Activated CD4-positive, alpha-beta T cell treated with anti-CD3 and anti-CD28 coated beads, Interleukin-2, amount 10 ng/mL, durations not matched to agents 24 days and 14 days (primary cell): ENCODE data around the gene DOCK4. TPM values are rescaled to one million over a fixed set of nuclear protein-coding genes. Genes with fewer than 3 reads are reported as not detected.

Experiments
- DNase-seq: peaks from one replicate; pipeline ENCODE4 v3.0.0; 2022
- H3K27ac Mint-ChIP-seq: one replicate; pipeline ENCODE4 v1.8.0; 2022; ENCODE audit warnings: mild to moderate bottlenecking, mixed read lengths
- H3K27me3 Mint-ChIP-seq: one replicate; pipeline ENCODE4 v1.8.0; 2022; ENCODE audit warnings: mixed read lengths
- H3K36me3 Mint-ChIP-seq: one replicate; pipeline ENCODE4 v1.8.0; 2022; ENCODE audit warnings: low read depth, mild to moderate bottlenecking, mixed read lengths
- H3K4me1 Mint-ChIP-seq: one replicate; pipeline ENCODE4 v1.8.0; 2021; ENCODE audit warnings: mixed read lengths
- H3K4me3 Mint-ChIP-seq: one replicate; pipeline ENCODE4 v1.8.0; 2022; ENCODE audit warnings: mild to moderate bottlenecking, moderate library complexity, mixed read lengths
- H3K9me3 Mint-ChIP-seq: one replicate; pipeline ENCODE4 v1.8.0; 2021; ENCODE audit warnings: mixed read lengths
- intact Hi-C: fragments of 100-400 bp; cut with micrococcal nuclease; formaldehyde crosslinking; loops from one replicate; pipeline ENCODE4 v1.15.1; 2023
- total RNA-seq: library from RNA; stranded (reverse); gene quantifications from 2 replicates; pipeline ENCODE4 v1.2.3, GENCODE V29; 2022

Gene DOCK4
- total RNA-seq, 1 donor from 2014 or later: 0.89 TPM

GRCh38 chr7:111877931-111878330, 328.3 kb downstream of the DOCK4 start:
- intact Hi-C loops: no loop called here
- Mint-ChIP-seq H3K9me3 (no peaks in the 10 kb centered on the region), H3K36me3 (no peaks in the 10 kb centered on the region), H3K4me1 (no peaks in the 10 kb centered on the region), H3K27me3 (peaks cover 2% of the 10 kb centered on the region), H3K4me3 (no peak overlapping the region), H3K27ac (no peak overlapping the region)
- no peak for DNase-seq

DNA sequence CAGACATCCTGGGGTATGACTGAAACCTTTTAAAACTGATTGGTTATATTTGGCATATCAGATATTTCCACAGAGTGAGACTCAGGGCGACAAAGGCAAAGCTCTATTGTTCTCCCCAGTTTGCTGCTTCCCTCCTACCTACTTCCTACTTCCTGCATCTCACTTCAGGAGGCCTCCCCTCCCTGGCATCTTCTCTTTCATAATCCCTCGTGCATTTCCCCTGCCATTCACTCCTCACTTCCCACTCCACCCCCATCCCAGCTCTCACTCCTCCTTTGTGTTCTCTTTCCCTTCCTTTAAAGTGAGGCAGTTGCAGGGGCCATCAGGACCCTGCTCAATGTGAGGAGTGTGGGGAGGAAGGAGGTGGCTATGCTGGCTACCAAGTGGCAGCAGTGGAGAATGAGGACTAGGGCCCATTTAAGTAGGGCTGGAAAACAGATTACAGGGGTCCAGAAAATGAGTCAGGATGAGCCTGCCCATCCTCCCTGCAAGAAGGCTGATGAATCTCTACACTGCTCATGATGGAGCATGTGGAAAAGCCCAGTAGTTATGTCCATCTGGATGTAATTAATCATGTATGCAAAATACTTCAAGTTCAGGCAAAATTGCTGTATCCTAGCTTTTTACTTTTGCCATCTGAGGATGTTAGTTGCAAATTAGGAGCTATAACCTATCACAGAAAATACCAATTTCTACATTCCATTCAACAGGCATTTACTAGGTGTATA, 332.1 kb downstream of the DOCK4 start:
- Mint-ChIP-seq H3K36me3 (no peaks in the 10 kb centered on the region), H3K4me3 (no peak overlapping the region), H3K27ac (no peak overlapping the region), H3K4me1 (no peaks in the 10 kb centered on the region), H3K27me3 (peaks cover 4% of the 10 kb centered on the region), H3K9me3 (no peaks in the 10 kb centered on the region)
- no peak for DNase-seq
- intact Hi-C loops: no loop called here

GRCh38 chr7:111873326-111873646, 332.9 kb downstream of the DOCK4 start:
- no peaks in the 10 kb centered on the region for H3K36me3 Mint-ChIP-seq
- no peak overlapping the region for H3K27ac Mint-ChIP-seq
- no peaks in the 10 kb centered on the region for H3K9me3 Mint-ChIP-seq
- DNase-seq: no peak
- H3K4me1 Mint-ChIP-seq: no peaks in the 10 kb centered on the region
- peaks cover 4% of the 10 kb centered on the region for H3K27me3 Mint-ChIP-seq
- no peak overlapping the region for H3K4me3 Mint-ChIP-seq
- intact Hi-C loops: no loop called here

GRCh38 chr7:111872450-111873325, 333.5 kb downstream of the DOCK4 start:
- H3K36me3 Mint-ChIP-seq: no peaks in the 10 kb centered on the region
- H3K9me3 Mint-ChIP-seq: no peaks in the 10 kb centered on the region
- no peak overlapping the region for H3K4me3 Mint-ChIP-seq
- H3K27me3 Mint-ChIP-seq: peaks cover 4% of the 10 kb centered on the region
- intact Hi-C loops: no loop called here
- no peak overlapping the region for H3K27ac Mint-ChIP-seq
- DNase-seq: no peak
- H3K4me1 Mint-ChIP-seq: no peaks in the 10 kb centered on the region

DNA sequence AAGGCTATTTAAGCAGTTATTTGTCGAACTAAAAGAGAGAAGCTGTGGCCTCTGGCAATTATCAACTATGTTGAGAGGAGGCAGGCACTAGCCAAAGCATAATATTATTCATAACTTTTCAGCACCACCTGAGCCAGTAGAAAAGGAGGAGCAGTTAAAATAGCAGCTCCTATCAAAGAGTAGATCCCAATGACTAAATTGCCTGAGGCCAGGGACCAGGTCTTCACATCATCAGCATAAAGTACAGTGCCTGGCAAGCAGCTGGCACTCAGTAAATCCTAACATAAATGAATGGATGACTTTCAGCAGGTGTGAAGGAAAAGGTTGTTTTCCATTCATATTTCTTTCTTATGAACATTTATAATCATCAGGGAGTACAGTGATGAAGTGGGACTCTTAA, 334.9 kb downstream of the DOCK4 start:
- no peak for DNase-seq
- H3K4me3 Mint-ChIP-seq: no peak overlapping the region

DNA sequence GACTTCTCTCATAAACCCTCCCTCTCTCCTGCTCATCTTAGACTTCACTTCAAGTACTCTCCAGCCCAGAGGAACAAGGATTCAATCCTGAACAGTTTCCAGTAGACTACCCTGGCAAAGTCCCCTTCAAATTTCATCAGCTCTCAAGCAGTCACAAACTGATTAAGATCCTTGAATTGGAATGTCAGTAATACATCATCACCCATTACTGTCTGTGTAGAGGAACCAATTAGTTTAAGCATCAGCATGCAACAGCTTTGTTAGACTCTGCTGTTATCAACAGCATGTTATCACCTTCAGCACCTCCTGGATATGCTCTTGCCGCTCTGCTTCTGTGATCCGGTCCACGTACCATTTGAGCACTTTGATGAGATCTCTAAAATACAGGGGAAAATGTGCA, 336.9 kb downstream of the DOCK4 start:
- H3K4me3 Mint-ChIP-seq: no peak overlapping the region
- no peak overlapping the region for H3K27ac Mint-ChIP-seq

More for the DNA sequence above, 334.9 kb downstream of the DOCK4 start:
- Mint-ChIP-seq H3K27ac (no peak overlapping the region), H3K27me3 (peaks cover 2% of the 10 kb centered on the region), H3K9me3 (no peaks in the 10 kb centered on the region), H3K4me1 (no peaks in the 10 kb centered on the region), H3K36me3 (no peaks in the 10 kb centered on the region)
- intact Hi-C loops: no loop called here

DNA sequence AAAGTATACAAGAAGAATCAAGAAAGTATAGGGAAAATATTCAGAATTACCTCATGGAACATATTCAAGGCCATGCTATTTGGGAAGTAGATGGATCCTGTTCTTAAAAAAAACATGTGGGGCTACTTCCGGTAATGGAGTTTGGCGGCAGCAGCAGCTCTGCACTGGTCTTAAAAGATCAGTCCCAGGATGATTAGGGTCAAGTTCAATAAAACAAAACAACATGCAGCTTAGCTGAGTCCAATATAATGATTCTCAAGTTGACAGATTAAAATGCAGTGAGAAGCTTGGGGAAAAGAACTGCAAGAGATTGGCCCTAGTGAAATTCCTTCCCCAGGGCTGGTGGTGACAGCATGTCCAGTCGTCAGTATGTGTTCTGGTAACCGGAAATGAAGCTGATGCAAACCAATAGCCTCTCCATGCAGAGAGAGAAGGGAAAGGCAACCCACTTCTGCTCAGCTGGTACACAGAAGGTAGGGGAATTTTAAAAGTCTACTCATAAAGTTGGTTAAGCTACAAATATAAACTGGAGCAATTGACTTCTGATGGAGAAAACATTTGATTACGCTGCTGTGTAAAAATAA, 338.8 kb downstream of the DOCK4 start:
- DNase-seq: no peak
- Mint-ChIP-seq H3K9me3 (no peaks in the 10 kb centered on the region), H3K4me1 (no peaks in the 10 kb centered on the region), H3K27me3 (peaks cover 3% of the 10 kb centered on the region), H3K27ac (no peak overlapping the region), H3K4me3 (no peak overlapping the region), H3K36me3 (no peaks in the 10 kb centered on the region)
- intact Hi-C loops: no loop called here

More for the DNA sequence above, 336.9 kb downstream of the DOCK4 start:
- no peak for DNase-seq
- intact Hi-C loops: no loop called here
- Mint-ChIP-seq H3K9me3 (no peaks in the 10 kb centered on the region), H3K36me3 (no peaks in the 10 kb centered on the region), H3K27me3 (peaks cover 2% of the 10 kb centered on the region), H3K4me1 (no peaks in the 10 kb centered on the region)

DNA sequence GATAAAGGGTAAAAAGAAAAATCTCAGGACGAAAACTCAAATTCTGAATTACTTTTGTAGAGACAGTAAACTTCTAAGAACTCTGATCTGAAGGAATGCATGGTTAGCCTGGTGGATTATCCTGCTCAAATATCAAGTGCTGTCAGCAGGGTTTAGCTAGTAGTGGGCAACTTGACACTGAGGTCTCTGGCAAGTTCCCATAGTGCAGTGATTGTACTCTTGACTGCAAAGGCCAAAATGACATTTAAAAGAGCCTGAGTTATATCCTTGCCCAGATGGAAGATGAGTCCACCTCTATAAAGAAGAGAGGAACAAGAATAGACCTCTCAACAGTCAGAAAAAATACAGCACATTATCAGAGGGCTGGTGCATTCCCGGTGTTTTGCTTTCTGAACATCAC, 339.4 kb downstream of the DOCK4 start:
- no peak overlapping the region for H3K4me3 Mint-ChIP-seq
- no peak for DNase-seq
- H3K9me3 Mint-ChIP-seq: no peaks in the 10 kb centered on the region
- intact Hi-C loops: no loop called here
- H3K27me3 Mint-ChIP-seq: peaks cover 3% of the 10 kb centered on the region
- no peaks in the 10 kb centered on the region for H3K36me3 Mint-ChIP-seq
- no peaks in the 10 kb centered on the region for H3K4me1 Mint-ChIP-seq
- H3K27ac Mint-ChIP-seq: no peak overlapping the region

GRCh38 chr7:111865430-111865829, 340.8 kb downstream of the DOCK4 start:
- intact Hi-C loops: no loop called here
- H3K4me3 Mint-ChIP-seq: no peak overlapping the region
- H3K9me3 Mint-ChIP-seq: no peaks in the 10 kb centered on the region
- H3K4me1 Mint-ChIP-seq: peaks cover 2% of the 10 kb centered on the region
- H3K36me3 Mint-ChIP-seq: no peaks in the 10 kb centered on the region
- H3K27ac Mint-ChIP-seq: no peak overlapping the region
- H3K27me3 Mint-ChIP-seq: peaks cover 1% of the 10 kb centered on the region
- DNase-seq: no peak

- DNase-seq: no peak
- H3K4me3 Mint-ChIP-seq: no peak overlapping the region
- intact Hi-C loops: no loop called here
- no peaks in the 10 kb centered on the region for H3K9me3 Mint-ChIP-seq
- H3K27me3 Mint-ChIP-seq: peaks cover 1% of the 10 kb centered on the region
- peaks cover 7% of the 10 kb centered on the region for H3K4me1 Mint-ChIP-seq
- H3K27ac Mint-ChIP-seq: no peak overlapping the region
- no peaks in the 10 kb centered on the region for H3K36me3 Mint-ChIP-seq
Measured at GRCh38 chr7:111864291-111864976, 341.8 kb downstream of the DOCK4 start.

DNA sequence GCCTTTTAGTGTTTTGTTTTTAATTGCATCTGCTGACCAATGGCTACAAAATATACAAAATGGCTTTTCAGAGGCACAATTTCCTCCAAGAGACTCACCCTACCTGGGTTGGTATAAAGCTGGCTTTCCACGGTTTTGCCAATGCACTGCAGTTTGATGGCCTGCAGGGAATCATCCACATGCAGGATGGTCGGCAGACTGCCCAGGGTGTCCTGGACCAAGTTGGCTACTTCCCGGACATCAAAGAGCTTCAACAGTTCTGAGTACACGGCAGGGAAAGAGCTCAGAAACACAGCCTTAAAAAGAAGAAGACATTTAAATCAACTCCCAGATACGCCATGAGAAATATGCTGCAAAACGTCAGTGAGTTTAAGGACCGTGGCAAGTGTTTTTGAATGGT, 342.9 kb downstream of the DOCK4 start:
- Mint-ChIP-seq H3K27me3 (peaks cover 1% of the 10 kb centered on the region), H3K9me3 (no peaks in the 10 kb centered on the region), H3K4me1 (peaks cover 7% of the 10 kb centered on the region), H3K36me3 (no peaks in the 10 kb centered on the region), H3K27ac (no peak overlapping the region), H3K4me3 (no peak overlapping the region)
- intact Hi-C loops: no loop called here
- DNase-seq: no peak

DNA sequence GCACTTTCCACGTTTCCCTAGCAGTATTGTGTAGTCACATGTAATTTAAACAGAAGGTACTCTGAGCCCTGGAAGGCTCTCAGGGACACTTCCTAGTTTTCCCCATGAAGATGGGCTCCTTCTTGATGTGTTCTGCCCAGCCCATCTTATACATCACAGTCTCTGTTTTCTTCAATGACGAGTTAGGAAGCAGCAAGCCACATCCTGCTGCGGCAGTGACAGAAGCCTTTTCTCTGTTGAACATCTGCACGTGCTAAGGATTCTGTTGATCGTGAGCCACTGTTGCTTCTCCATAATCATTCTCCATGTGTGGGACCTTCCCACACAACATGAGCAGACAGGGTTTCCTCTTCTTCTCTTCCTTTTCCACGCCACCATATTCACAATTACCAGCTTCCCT, 346.0 kb downstream of the DOCK4 start:
- no peak overlapping the region for H3K27ac Mint-ChIP-seq
- H3K9me3 Mint-ChIP-seq: no peaks in the 10 kb centered on the region
- no peak for DNase-seq
- H3K4me3 Mint-ChIP-seq: no peak overlapping the region
- peaks cover 7% of the 10 kb centered on the region for H3K4me1 Mint-ChIP-seq
- intact Hi-C loops: no loop called here
- peaks cover 3% of the 10 kb centered on the region for H3K27me3 Mint-ChIP-seq
- no peaks in the 10 kb centered on the region for H3K36me3 Mint-ChIP-seq

DNA sequence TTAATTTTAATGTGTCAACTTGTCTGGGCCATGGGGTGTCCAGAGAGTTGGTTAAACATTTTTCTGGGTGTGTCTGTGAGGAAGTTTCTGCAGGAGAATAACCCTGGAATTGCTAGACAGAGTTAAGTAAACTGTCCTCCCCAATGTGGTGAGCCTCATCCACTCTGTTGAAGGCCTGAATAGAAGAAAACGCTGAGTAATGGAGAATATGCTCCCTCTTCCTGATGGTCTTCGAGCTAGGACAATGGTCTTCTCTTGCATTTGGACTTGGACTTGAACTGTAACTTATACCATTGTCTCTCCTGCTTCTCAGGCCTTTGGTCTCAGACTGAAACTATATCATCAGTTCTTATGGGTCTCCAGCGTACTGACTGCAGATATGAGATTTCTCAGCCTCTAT, 347.9 kb downstream of the DOCK4 start:
- H3K27ac Mint-ChIP-seq: no peak overlapping the region
- intact Hi-C loops: loop anchor here (5.0 kb wide), 1 partner anchor 116 kb away; no protein-coding TSS in a partner anchor
- DNase-seq: no peak
- no peak overlapping the region for H3K4me3 Mint-ChIP-seq
- H3K27me3 Mint-ChIP-seq: peaks cover 1% of the 10 kb centered on the region
- no peaks in the 10 kb centered on the region for H3K36me3 Mint-ChIP-seq
- H3K4me1 Mint-ChIP-seq: peaks cover 7% of the 10 kb centered on the region
- H3K9me3 Mint-ChIP-seq: no peaks in the 10 kb centered on the region

DNA sequence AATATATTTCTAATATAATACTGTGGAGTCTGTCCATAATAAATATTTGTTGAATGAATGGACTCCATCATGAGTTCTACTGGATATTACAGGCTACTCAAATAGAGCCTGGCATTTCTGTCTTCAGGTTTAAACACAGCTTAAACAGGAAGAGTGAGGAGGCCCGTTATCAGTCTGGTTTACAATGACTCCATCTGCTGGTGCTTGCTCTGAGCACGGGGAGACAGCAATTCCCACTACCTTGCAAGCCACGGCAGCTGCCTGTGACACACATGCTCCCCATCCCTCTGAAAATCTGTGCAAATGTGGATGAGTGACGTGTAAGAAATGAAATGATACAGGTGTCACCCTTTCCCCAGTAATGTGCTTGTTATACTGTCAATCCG, 350.4 kb downstream of the DOCK4 start:
- Mint-ChIP-seq H3K4me3 (no peak overlapping the region), H3K27me3 (peaks cover 1% of the 10 kb centered on the region), H3K9me3 (no peaks in the 10 kb centered on the region), H3K36me3 (no peaks in the 10 kb centered on the region), H3K4me1 (peaks cover 7% of the 10 kb centered on the region), H3K27ac (no peak overlapping the region)
- intact Hi-C loops: loop anchor here (5.0 kb wide), 1 partner anchor 114 kb away; no protein-coding TSS in a partner anchor
- DNase-seq: no peak
